Ishikawa (cell line): ENCODE results near the gene ZRANB3.

Experiments
- CEBPB ChIP-seq: IDR thresholded peaks from 2 replicates; pipeline ENCODE4 v1.6.1; 2012
- CREB1 ChIP-seq: IDR thresholded peaks from 2 replicates; pipeline ENCODE4 v1.6.1; 2012; ENCODE audit warnings: low read depth
- EGR1 ChIP-seq: IDR thresholded peaks from 2 replicates; pipeline ENCODE4 v1.6.1; 2012
- EP300 ChIP-seq: IDR thresholded peaks from 2 replicates; pipeline ENCODE4 v1.6.1; 2012; ENCODE audit warnings: borderline replicate concordance
- FOXM1 ChIP-seq: IDR thresholded peaks from 2 replicates; pipeline ENCODE4 v1.6.1; 2012; ENCODE audit warnings: low read depth, borderline replicate concordance
- MAX ChIP-seq: IDR thresholded peaks from 2 replicates; pipeline ENCODE4 v1.6.1; 2012
- NFIC ChIP-seq: IDR thresholded peaks from 2 replicates; pipeline ENCODE4 v1.6.1; 2012
- RAD21 ChIP-seq: IDR thresholded peaks from 2 replicates; pipeline ENCODE4 v1.6.1; 2012; ENCODE audit warnings: low read depth
- REST ChIP-seq: IDR thresholded peaks from 2 replicates; pipeline ENCODE4 v1.6.1; 2012; ENCODE audit warnings: low read depth, mild to moderate bottlenecking
- TAF1 ChIP-seq: IDR thresholded peaks from 2 replicates; pipeline ENCODE4 v1.6.1; 2012; ENCODE audit warnings: low read depth, mild to moderate bottlenecking
- TCF12 ChIP-seq: IDR thresholded peaks from 2 replicates; pipeline ENCODE4 v1.6.1; 2012; ENCODE audit warnings: low read depth
- TEAD4 ChIP-seq: IDR thresholded peaks from 2 replicates; pipeline ENCODE4 v1.6.1; 2012
- USF1 ChIP-seq: IDR thresholded peaks from 2 replicates; pipeline ENCODE4 v1.6.1; 2012
- YY1 ChIP-seq: IDR thresholded peaks from 2 replicates; pipeline ENCODE4 v1.6.1; 2012; ENCODE audit warnings: low read depth
- ZBTB7A ChIP-seq: IDR thresholded peaks from 2 replicates; pipeline ENCODE4 v1.6.1; 2012; ENCODE audit warnings: low read depth

The ZRANB3 gene

GRCh38 chr2:135561925-135562324 is 30.9 kb upstream of the ZRANB3 start:
- TF ChIP-seq CEBPB = no peak

- TF ChIP-seq MAX = no peak
- no peak for TF ChIP-seq EP300
- TF ChIP-seq EGR1 = no peak
- TF ChIP-seq CREB1 = no peak
- no peak for TF ChIP-seq TAF1
- no peak for TF ChIP-seq TEAD4
- no peak for TF ChIP-seq RAD21
Measured at GRCh38 chr2:135557530-135557929, 26.5 kb upstream of the ZRANB3 start.

- TF ChIP-seq REST (no peak), EGR1 (no peak), ZBTB7A (no peak), MAX (no peak), TAF1 (no peak), NFIC (no peak), FOXM1 (no peak)
Measured at GRCh38 chr2:135555311-135555710, 24.3 kb upstream of the ZRANB3 start.

- TF ChIP-seq RAD21 = no peak
- no peak for TF ChIP-seq EGR1
- TF ChIP-seq CEBPB = no peak
- TF ChIP-seq TAF1 = no peak
- no peak for TF ChIP-seq FOXM1
- TF ChIP-seq YY1 = no peak
- no peak for TF ChIP-seq TCF12
- no peak for TF ChIP-seq NFIC
- no peak for TF ChIP-seq MAX
- no peak for TF ChIP-seq USF1
- TF ChIP-seq EP300 = no peak
- TF ChIP-seq TEAD4 = no peak
Measured at GRCh38 chr2:135552887-135553286, 21.9 kb upstream of the ZRANB3 start.

GRCh38 chr2:135551356-135551755 is 20.3 kb upstream of the ZRANB3 start:
- TF ChIP-seq NFIC = no peak
- no peak for TF ChIP-seq YY1
- no peak for TF ChIP-seq EP300
- TF ChIP-seq ZBTB7A = no peak
- TF ChIP-seq TAF1 = no peak
- TF ChIP-seq TCF12 = no peak
- TF ChIP-seq REST = no peak
- TF ChIP-seq TEAD4 = no peak
- TF ChIP-seq EGR1 = no peak
- TF ChIP-seq MAX = no peak
- TF ChIP-seq USF1 = no peak
- TF ChIP-seq CEBPB = no peak
- no peak for TF ChIP-seq CREB1

GRCh38 chr2:135547311-135547710 is 16.3 kb upstream of the ZRANB3 start:
- no peak for TF ChIP-seq TCF12
- no peak for TF ChIP-seq CEBPB
- no peak for TF ChIP-seq REST
